NCI-H2081 treated with DMSO at 0.1 percent for 48 hours (cell line): ENCODE results near the gene SDCBP2.
"Not testable (repeated sequence)": the region's sequence is repeated elsewhere in the genome, so short reads cannot be mapped to it uniquely, and the experiment has no call there.

Source experiments
- DNase-seq: peaks from one replicate; lab custom pipeline; 2025; lab: John Stamatoyannopoulos, UW

The SDCBP2 gene

GRCh38 chr20:1357921-1358671 lies 29.2 kb upstream of the SDCBP2 start:
- no peak for DNase-seq

GRCh38 chr20:1353956-1354355 lies 25.0 kb upstream of the SDCBP2 start:
- no peak for DNase-seq

- no peak for DNase-seq
These were observed 17.5 kb upstream of the SDCBP2 start for GRCh38 chr20:1346315-1346969.

GRCh38 chr20:1345756-1346093 lies 16.8 kb upstream of the SDCBP2 start:
- DNase-seq = no peak

GRCh38 chr20:1345030-1345755 lies 16.3 kb upstream of the SDCBP2 start:
- DNase-seq = no peak

GRCh38 chr20:1343446-1344124 lies 14.6 kb upstream of the SDCBP2 start:
- DNase-seq = not testable (repeated sequence)

- no peak for DNase-seq
These were observed 12.8 kb upstream of the SDCBP2 start for GRCh38 chr20:1341561-1342265.

- DNase-seq = no peak
These were observed 9.9 kb upstream of the SDCBP2 start for GRCh38 chr20:1338801-1339200.

GRCh38 chr20:1338096-1338495 lies 9.2 kb upstream of the SDCBP2 start:
- no peak for DNase-seq

GRCh38 chr20:1337441-1337840 lies 8.5 kb upstream of the SDCBP2 start:
- DNase-seq = no peak

GRCh38 chr20:1336699-1337367 lies 7.9 kb upstream of the SDCBP2 start:
- no peak for DNase-seq

- no peak for DNase-seq
These were observed 7.2 kb upstream of the SDCBP2 start for GRCh38 chr20:1335961-1336698.

- DNase-seq = no peak
These were observed 5.8 kb upstream of the SDCBP2 start for GRCh38 chr20:1334761-1335160.

- no peak for DNase-seq
These were observed 5.4 kb upstream of the SDCBP2 start for GRCh38 chr20:1334370-1334731.

- DNase-seq = no peak
These were observed 4.8 kb upstream of the SDCBP2 start for GRCh38 chr20:1333462-1334369.

- DNase-seq = no peak
These were observed 3.9 kb upstream of the SDCBP2 start for GRCh38 chr20:1332749-1333300.

GRCh38 chr20:1331801-1332453 lies 3.0 kb upstream of the SDCBP2 start:
- no peak for DNase-seq

GRCh38 chr20:1331101-1331500 lies 2.2 kb upstream of the SDCBP2 start:
- DNase-seq = no peak
